GM18907 (cell line): ENCODE data around the gene EMC6.
A peak's percentile ranks its signal among the peaks of the same experiment; 100 is the strongest.
"Not testable (repeated sequence)": the region's sequence is repeated elsewhere in the genome, so short reads cannot be mapped to it uniquely, and the experiment has no call there.

Experiments
- ATAC-seq: cut with Tn5 transposase; IDR thresholded peaks from one replicate; pipeline ENCODE4 v1.9.1; 2021; ENCODE audit warnings: mild to moderate bottlenecking, moderate library complexity; ENCODE audit not compliant: unreplicated experiment

The EMC6 gene

DNA sequence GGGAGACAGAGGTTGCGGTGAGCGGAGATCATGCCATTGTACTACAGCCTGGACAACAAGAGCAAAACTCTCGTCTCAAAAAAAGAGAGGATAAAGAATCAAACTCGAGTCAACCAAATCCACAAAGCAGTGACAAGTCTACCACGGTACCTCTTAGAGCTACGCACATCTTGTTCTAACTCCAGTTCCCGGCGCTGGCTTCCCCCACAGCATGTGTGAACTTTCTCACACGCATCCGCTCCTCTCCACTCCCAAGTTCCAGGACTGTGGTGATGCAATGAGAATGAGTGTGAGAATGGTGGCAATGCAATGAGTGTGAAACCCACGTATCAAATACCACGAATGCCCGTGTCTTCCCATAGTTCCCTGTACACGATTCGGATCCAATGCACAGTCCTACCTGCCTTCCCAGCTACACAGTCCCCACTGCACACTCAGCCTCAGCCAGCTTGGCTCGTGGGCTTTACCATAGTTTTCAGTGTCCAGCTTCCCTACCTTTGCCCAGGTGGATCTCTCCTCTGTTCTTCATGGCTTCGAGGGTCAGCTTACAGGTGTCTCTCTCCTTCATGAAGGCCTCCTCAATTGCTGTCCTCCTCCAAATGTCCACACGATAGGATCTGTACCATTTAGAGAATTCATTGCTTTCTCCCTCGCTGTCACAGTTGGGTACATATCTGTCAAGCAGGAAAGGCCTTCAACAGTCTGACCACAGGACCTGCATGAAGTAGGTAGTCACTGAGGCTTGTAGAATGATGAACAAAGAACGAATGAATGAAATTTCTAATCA, 36.5 kb downstream of the EMC6 start:
- no peak for ATAC-seq

DNA sequence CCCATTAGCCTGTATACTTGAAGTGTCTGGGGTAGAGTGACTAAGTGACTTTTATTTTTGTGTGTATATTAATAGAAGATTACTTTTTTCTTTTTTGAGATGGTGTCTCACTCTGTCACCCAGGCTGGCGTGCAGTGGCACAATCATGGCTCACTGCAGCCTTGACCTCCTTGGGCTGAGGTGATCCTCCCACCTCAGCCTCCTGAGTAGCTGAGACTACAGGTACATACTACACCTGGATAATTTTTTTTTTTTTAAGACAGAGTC, 37.0 kb downstream of the EMC6 start:
- ATAC-seq, result not testable (repeated sequence)

DNA sequence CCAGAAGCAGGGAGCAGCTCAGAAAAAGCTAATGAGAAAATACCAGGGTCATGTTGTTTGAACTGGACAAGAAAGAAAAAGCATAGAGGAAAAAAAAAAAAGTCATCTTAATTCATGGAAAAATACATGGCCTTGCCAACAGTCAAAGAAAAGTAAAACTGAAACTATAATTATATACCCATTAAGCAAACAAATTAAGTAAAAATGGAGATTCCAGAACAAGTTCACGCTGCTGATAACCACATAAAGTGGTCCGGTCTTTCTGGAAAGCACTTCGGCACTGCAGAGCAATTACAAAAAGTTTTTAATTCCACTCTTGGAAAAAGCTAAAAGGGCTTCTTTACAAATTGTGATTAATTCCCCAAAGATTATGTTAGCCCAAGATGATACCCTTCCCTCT, 39.8 kb downstream of the EMC6 start:
- ATAC-seq, result no peak

DNA sequence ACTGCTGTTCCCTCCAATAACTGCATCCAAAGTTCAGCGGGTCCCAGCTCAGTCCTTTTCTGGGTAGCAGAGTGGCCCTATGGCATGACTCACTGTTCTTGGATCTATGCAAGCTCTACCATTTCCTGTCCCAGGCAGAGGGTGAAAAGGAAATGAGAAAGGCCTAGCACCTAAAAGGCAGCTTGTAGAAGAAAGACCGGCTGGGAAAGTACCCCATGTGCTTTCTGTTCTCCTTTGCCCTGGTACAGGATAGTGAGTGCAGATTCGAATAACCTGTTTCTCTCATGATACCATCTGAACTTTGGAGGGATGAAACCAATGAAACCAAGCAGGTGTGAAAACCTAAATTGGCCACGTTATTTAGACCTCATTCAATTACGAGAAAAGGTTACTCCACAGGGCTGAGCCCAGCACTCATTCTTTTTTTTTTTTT, 42.4 kb downstream of the EMC6 start:
- peak; percentile 88 for ATAC-seq

- no peak for ATAC-seq
Measured at GRCh38 chr17:3712811-3713463, 44.3 kb downstream of the EMC6 start.

GRCh38 chr17:3715296-3715695, 46.7 kb downstream of the EMC6 start:
- ATAC-seq, result no peak

DNA sequence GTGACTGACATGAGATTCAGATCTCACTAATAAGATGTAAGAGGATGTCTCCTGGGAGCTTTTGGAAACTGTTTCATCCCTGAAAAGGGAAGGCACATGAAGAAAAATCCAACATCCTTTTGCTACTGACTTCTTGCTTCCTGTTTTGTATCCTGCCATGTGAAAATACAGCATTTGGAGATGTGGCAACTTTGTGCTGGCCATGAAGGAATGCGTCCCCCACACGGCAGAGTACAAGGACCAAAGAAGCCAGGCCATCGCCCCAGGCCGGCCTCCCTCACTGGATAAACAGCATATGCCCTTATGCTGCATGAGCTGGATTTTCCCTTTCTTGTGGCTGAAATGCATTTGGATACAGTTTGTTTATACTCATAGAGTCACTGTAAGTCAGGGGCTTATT, 49.6 kb downstream of the EMC6 start:
- ATAC-seq, result no peak

- no peak for ATAC-seq
Measured at GRCh38 chr17:3719265-3719664, 50.7 kb downstream of the EMC6 start.
